GM18858 (cell line): ENCODE results near the gene COMMD6.
"Not testable (repeated sequence)": the region's sequence is repeated elsewhere in the genome, so short reads cannot be mapped to it uniquely, and the experiment has no call there.

Experiments
- ATAC-seq: cut with Tn5 transposase; IDR thresholded peaks from one replicate; pipeline ENCODE4 v1.9.1; 2021; ENCODE audit not compliant: unreplicated experiment

The COMMD6 gene

DNA sequence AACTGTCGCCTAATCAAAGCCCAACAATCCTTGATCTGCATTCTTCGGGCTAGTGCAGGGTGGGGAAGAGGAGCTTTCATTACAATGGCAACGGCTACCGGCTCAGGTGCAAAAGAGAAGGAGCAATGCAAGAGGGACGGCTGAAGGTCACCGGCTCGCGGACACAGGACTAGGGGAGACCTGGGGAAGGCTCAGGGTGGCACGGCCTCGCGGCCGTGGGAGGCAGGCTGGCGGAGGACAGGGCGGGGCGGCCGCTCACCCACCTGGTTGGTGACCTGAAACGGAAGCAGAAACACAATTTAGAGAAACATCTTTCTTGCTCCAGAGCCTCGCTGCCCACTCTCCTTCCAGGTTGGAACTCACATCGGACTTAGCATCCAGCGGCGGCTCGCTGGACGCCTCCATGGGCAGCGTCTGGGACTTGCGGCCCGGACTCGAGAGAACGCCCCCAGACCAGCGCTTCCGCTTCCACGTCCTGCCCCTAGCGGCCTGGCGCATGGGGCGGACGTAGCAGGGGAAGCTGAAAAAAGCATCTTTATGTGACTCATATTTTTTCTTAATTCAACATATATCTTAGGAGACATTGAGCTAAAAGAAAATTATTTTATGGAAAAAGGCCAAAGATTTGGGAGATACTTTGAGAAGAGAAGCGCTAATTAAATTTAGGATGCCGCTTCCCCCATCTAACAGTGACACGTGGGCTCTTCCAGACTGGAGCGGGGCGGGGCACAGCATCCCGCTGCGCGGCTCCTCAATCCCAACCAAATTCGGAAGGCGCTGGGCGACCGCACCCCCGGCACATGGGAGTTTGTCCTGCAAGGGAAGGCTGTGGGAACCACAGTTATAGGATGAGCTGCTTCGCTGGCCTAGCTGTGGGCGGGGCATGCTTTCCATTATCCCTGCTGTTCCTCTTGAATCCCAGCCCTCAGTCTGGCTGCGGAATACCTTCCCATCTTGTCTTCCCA is at the start of gene COMMD6:
Gene COMMD6 (minus strand): TSS at position 441 of the 965 bp plus-strand sequence. CDS start 36 bp downstream, at position 405.
- ATAC-seq = peak; percentile 91

DNA sequence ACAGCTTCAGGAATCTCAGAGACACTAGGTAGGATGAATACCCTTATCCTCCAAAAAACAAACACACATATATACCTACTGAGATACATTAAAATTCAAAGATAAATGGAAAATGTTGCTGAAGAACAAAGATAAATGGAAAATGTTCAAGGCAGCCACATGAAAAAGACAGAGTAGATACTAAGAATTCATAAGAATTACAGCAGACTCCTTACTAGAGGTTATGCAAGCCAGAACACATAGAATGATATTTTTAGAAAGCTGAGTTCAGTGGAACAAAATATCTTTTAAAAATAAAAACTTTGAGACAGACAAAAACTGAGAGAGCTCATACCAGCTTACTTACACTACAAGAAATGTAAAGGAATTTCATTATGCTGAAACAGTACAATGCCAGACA is 47.5 kb upstream of the COMMD6 start:
- ATAC-seq = no peak

DNA sequence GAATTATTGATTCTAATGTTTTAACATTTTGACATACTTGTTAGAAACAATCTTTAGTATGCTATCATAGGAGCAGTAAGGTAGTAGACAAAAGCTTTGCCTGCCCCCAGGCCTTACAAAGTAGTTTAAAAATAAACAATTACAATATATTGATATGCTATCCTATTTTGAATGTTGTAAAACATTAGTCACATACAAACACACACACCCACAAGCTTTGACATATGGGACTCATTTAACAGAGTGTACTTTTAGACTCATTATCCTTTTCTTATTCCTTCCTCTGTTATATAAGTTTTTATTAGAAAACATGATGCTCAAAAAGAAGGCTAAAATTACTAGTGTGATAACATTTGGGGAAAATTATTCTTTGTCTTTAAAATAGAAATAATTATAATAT is 45.5 kb upstream of the COMMD6 start:
- ATAC-seq = no peak

DNA sequence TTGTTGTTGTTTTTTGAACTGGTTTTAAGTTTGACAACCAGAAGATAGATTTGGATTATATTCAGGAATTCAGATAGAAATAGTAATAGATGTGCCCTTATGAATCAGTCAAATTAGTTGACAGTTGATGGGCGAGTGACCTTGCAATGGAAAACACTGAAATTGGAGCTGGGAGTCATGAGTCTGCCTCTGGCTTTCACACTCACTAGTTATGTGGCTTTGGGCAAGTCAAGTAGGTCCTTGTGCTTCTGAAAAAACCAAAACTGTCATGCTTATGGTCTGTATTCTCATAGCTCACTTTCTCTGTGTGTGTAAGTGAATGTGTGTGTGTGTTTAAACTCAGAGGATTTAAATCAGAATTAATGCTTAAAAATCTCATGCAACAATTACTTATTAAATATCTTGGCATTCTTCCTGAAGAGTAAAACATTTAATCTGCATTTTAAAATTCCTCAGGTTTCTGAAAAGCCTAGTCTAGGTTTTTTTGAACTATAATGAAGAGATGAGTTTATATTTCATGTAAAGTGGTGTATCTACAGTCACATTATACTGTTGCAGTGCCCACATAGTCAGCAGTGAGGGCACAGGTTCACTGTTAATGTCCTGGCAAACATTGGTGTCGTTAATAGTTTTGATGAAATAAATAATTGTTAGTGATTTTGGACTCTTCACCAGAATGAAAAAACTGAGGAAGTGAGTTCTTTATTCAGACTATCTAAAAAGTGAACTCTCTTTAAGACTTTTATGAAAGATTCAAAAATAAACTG is 44.4 kb upstream of the COMMD6 start:
- ATAC-seq = no peak

DNA sequence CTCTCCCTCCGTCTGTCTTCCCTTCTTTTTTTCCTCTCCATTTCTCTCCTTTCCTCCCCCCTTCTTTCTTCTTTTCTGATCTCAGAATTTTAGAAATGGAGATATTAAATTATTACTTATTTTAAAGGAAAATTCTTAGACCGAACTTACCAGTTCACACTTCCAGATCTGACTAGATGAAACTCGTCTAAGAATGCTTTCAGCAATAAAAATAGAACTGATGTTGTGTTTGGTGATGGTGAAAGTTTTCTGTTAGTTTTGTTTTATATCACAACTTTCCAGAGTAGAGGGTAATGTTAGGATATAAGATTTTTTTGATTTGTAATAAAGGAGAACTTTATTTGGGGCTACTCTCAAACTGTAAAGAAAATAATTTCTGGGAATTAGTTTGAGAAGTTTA is 41.9 kb upstream of the COMMD6 start:
- ATAC-seq = peak; percentile 81

DNA sequence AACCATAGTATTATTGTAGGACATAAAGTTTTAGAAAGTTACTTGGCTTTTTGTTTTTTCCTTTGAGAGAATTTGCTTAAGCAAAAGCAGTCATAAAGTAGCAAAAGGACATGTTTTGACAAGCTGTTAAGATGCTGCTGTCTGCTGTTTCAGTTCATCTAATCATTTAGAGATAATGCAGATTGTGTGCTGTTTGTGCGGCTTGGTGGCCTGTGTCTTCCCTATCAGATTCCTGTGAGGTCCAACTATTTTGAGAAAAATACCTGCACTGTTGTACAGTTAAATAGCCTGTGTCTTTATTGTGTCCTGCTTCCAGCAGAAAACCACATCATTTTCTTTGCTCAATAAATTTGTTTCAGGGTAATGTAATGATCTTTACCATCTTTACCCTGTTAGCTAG is 31.9 kb upstream of the COMMD6 start:
- no peak for ATAC-seq

DNA sequence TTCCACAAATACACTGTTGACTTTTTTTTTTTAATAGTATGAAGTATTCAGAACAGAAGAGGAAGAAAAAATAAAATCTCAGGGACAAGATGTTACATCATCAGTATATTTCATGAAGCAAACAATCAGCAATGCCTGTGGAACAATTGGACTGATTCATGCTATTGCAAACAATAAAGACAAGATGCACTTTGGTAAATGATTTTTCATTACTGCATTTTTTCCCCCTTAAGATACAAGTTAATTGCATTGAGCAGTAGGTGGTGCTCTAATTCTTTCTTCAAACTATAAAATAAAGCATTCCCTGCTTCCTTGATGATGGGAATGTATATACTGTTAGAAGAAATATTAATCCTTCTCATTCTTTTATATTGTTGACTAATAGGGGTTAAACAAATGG is 29.0 kb upstream of the COMMD6 start:
- ATAC-seq = no peak

DNA sequence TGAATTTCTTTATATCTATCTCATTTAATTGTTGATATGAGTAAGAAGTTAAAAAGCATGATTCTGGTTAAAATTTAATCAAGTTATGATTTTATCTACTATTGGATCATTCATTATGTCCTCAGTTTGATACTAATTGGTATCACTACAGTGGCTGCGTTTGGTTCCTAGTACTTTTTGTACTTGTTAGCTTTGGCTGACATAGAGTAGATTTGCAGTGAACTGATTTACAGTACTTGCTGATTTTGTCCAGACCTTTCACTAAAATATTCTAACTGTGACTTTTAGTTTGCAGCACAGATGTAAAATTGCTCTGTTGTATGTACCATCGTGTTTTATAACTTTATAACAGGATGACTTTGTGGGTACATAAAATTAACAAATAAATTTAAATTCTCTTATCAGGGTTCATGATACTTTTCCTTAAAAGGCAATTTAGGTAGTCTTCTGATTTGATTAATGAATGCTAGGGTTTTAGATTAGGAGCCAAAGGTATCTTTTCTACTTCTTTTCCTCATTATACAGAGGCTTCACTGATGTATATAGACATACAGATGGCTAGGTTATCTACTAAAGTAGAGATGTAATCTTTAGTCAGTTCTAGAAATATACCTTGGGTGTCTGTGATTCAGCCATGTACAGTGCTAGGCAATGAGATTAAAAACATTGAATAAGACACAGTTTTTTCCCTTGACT is 20.7 kb upstream of the COMMD6 start:
- ATAC-seq = no peak

DNA sequence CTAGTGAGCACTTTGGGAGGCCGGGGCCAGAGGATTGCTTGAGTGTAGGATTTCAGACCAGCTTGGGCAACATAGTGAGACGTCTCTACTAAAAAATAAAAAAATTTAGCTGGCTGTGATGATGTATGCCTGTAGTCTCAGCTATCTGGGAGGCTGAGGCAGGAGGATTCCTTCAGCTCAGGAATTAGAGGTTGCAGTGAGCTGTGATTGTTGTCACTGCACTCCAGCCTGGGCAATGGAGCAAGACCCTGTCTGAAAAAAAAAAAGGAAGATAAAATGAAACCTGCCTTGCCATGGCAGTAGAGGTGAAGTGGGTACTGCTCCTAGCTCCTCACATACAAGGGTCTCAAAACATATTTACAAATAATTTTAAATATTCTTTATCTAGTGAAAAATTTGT is 19.3 kb upstream of the COMMD6 start:
- ATAC-seq = no peak

DNA sequence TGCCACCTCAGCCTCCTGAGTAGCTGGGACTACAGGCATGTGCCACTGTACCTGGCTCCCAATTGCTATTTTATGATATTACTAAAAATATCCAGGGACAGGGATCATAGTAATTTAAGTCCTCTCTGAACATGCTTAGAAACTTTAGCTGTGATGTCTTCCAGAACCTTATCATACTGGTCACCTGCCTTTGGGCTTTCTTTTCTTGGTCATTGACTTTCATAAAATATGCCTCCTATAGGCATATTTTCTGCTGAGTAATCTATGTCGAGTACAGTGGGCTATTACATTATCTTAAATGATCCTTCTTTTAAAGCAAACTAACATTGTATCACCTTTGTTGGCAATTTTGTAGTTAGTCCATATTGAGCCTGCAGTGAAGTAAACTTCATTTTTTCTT is 18.2 kb upstream of the COMMD6 start:
- ATAC-seq = no peak

DNA sequence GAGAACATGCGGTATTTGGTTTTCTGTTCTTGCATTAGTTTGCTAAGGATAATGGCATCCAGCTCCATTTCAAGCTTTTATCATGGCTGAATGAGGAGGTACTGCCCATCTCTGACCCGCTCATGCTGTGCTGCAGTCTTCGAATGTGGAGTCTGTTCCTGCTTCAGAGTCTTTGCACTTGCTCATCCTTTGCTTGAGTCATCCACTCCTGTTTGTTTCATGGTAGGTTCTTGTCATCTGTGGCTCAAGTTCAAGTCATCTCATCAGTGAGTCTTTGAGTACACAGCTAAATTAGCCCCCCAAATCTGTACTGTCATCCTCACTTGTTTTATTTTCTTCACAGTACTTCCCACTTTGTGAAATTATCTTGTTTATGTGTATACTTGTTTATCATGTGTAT is 17.3 kb upstream of the COMMD6 start:
- ATAC-seq = no peak

DNA sequence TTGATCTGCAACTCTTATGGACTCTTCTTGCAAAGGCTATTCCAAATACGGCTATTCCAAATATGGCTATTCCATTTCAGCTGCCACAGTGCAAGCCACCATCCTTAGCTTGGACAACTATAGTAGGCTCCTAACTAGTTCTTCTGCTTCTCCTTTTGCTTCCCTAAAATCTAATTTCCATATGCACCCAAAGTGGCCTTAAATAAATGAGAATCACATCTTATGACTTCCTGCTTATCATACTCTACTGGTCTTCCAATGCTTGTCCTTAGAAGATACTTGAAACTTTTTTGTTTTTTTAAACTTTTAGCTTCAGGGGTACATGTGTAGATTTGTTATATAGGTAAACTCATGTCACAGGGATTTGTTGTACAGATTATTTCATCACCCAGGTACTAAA is 16.8 kb upstream of the COMMD6 start:
- ATAC-seq = no peak

DNA sequence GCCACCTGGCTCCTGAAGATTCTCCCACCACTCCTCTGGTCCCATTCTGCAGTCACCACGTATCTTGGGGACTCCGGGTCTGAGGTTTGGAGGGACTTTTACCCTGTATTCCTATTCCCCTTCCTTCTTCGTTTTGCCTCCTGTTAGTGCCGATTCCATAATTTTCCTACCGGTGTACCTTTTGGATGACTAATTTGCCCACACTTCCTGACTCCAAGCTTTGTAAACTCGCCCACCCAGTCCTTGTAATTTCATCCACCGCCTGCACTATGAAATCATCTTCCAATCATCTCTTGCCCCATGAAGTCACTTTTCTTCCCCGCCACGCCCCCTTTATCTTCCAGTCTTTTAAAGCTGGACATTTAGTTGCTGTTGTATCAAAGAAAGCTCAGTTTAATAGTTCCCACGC is 12.5 kb upstream of the COMMD6 start:
- no peak for ATAC-seq

DNA sequence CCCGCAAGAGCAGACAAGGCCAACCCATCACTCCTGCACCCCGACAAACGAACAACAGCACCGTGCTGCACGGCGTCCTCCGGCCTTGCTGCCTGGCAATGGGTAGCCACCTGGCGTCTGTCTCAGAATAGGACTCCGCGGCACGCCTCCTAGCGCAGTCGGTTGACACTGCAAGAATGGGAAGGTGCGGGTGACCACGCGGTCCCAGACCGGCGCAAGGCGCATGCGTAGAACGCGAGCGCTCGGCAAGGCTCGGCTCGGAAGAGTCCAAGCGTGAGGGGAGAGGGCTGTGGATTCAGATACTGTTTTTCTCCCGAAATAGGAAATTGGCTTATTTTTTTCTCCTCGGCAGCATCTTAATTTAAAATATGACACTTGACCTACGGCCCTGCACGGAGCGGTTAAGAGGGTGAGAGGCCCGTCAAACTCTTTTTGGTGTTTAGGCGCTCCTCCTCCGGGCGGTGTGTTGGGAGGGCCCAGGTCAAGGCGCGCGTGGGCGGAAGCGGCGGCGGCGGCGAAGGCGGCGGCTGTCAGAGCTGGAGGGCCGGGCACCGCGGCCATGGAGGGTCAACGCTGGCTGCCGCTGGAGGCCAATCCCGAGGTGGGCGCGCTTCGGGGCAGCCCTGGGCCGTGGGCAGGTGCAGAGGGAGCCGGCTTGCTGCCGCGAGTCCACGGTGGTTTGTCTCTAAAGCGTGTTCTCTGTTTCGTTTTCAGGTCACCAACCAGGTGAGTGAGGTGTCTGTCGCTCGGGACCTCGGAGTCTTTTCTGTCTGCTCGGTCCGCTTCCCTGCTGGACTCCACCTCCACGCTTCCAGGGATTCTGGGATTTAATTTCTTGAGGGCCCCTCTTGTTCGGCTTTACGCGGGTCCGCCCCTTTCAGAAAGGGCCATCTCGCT is 11.9 kb upstream of the COMMD6 start, which contains the start of gene UCHL3:
Gene UCHL3 (plus strand): TSS at position 530 of the 897 bp plus-strand sequence. CDS start 30 bp downstream, at position 560.
- ATAC-seq = peak; percentile 96

DNA sequence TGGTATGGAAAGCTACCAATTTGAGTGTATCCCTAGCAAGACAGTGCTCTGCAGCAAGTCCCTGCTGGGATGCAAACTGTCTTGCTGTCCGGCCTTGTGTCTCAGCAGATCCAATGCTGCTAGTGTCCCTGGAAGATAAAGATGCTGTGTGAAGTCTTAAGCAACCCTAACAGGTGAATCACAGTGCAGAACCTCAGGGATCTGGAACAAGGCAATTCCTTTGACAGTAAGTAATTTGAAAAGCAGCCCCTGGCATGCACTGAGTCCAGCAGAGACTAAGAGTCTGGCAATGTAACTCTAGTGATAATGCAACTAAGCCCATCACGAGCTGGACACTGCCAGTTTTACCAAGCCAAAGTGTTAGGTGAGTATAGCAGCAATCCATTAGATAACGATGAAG is 10.3 kb upstream of the COMMD6 start:
- ATAC-seq = no peak

DNA sequence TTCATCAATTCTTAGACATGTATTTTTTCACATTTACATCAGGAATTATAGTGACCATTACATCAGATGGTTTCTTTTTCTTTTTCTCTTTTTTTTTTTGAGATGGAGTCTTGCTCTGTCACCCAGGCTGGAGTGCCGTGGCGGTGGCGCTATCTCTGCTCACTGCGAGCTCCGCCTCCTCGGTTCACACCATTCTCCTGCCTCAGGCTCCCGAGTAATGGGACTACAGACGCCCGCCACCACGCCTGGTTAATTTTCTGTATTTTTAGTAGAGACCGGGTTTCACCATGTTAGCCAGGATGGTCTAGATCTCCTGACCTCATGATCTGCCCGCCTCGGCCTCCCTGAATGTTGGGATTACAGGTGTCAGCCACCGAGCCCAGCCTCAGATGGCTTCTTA is 7.7 kb upstream of the COMMD6 start:
- not testable (repeated sequence) for ATAC-seq

DNA sequence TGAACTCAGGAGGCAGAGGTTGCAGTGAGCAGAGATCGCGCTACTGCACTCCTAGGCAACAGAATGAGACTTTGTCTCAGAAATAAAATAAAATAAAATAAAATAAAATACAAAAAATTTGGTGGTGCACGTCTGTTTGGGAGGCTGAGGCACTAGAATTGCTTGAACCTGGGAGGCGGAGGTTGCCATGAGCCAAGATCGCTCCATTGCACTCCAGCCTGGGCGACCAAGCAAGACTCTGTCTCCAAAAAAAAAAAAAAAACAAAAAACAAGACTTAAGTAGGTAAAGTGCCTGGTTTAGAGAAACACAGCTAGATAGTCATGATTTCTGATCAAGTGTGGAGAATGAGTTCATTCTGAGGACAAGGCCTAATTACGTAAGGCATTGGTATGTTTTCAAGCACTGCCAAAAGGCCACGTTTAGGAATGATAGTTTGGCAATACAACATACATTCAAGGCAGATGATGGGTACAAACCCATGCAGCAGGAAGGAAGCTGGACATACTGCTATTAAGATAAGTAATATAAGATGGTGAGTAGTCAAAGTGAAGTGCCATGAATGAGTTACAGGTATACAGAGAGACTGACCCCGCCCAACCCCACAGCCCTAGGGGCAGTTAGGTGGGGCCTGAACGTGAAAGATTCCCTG is 7.2 kb upstream of the COMMD6 start:
- no peak for ATAC-seq

DNA sequence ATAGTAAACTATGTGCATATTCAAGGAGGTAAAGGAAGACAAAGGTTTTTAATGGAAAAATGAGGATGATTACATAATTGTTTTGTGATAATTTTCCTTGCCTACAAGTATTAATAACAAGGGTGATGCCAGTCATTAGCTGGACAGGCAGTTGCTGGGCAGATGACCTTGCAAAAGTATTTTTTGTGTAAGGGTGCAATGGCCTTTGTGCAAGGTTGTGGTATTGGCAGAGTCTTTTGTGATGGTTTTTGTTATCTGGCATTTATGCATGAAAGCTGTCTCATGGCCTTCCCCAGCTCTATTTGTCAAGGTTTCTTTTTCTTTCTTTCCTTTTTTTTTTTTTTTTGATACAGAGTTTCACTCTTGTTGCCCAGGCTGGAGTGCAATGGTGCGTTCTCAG is 4.3 kb upstream of the COMMD6 start:
- no peak for ATAC-seq

DNA sequence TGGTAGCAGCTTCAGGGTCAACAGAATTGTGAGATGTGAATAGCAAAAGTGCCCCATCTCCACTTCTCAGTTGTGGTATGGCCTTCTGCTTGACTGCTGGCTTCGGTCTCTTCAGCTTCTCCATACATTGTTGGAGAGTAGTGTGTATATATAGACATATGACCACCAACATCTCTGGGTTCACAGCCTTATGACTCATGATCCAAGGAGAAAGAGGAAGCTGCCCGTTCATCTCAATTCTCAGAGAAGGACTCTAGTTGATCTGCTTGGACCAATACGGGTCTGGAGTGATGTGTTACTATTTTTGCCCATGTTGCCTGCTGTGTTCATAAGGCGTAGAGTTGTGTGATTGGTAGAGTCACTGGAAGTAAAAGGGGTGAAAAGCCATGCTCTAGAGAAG is 3.6 kb upstream of the COMMD6 start:
- ATAC-seq = no peak

DNA sequence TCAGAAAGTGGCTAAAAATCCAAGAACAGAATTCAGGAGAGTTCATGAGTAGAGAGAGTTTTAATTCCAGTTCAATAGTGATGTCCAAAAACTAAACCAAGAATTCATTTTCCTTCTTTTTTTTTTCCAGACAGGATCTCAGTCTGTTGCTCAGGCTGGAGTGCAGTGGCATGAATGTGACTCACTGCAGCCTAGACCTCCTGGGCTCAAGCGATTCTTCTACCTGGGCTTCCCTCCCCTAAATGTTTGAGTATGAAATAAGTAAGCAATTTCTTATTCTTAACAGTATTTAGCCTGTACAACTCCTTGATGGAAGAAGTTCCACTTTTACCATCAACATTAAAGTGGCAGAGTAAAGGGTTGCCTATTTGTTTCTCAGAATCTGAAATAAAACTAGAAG is 3.8 kb downstream of the COMMD6 start:
- no peak for ATAC-seq
